Measurements from ENCODE around the gene AUTS2. TPM values are rescaled to one million over a fixed set of nuclear protein-coding genes. Genes with fewer than 3 reads are reported as not detected.

Gene AUTS2
- total and polyA plus RNA-seq, 2 experiments from 2014 or later, result 3.0 to 4.4 TPM

DNA sequence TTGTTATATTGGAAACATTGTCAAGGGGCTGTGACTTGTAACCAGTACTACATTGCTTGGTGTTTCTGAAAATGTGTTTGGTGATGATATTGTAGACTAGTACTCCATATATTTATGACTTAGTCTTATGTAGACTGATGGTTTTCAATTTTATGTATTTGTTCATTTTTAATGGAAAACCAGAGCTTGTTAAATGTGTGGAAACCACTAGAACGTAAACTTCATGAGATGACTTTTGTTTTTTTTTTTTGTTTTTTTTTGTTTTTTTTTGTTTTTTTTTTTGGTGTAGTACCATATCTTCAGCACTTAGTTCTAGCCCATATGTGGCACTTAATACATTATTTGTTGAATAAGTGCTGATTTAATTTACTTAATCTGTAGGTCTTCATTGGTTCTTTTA, 518.6 kb downstream of the AUTS2 start:
- Histone ChIP-seq H3K4me1 (ENCODE audit: insufficient read depth) (no peaks in the 10 kb centered on the region), H3K79me2 (ENCODE audit: insufficient read depth) (no peaks in the 10 kb centered on the region), H3F3A (ENCODE audit: insufficient read depth) (no peaks in the 10 kb centered on the region), H3K9ac (no peak overlapping the region), H3K4me2 (ENCODE audit: unreplicated experiment) (no peak overlapping the region), H3K36me3 (ENCODE audit: low read depth) (no peaks in the 10 kb centered on the region), H2AFZ (no peak overlapping the region), H3K9me2 (ENCODE audit: insufficient read depth) (no peaks in the 10 kb centered on the region), H3K4me3 (no peak overlapping the region), H3K9me3 (ENCODE audit: low read depth) (no peaks in the 10 kb centered on the region), H3K27me3 (replicated peaks; ENCODE audit: insufficient read depth) (no peaks in the 10 kb centered on the region; the same call in 1 of the 2 replicates), H3K27ac (no peak overlapping the region), H4K20me1 (ENCODE audit: insufficient read depth) (no peaks in the 10 kb centered on the region)
- DNase-seq, result no peak
- 62 to 79% methylated on average over 1 of the region's 1 CpG for WGBS, 2 experiments (ENCODE audit: low coverage in 1 of 2, low lambda C conversion rate in 2 of 2, missing lambda C conversion rate in 2 of 2)
- in situ Hi-C loops (cut with MboI), result no loop called here
- no peak for TF ChIP-seq EZH2phosphoT487 (IDR thresholded peaks at IDR 0.05; ENCODE audit: insufficient read depth, low read depth)
- no peak for TF ChIP-seq EZH2 (IDR thresholded peaks at IDR 0.05; ENCODE audit: insufficient read depth, poor library complexity, severe bottlenecking)

DNA sequence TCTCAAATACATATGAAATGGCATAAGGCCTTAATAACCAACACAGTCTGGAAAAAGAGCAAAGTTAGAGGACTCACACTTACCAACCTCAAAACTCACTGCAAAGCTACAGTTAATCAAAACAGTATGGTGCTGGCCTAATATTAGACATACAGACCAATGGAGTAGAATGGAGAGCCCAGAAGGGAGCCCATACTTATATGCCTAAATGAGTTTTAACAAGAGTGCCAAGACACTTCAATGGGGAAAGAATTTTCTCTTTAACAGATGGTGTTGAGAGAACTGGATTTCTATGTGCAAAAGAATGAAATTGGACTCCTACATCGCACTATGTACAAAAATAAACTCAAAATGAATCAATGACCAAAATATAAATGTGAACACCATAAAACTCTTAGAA, 522.6 kb downstream of the AUTS2 start:
- WGBS, 2 experiments (ENCODE audit: low coverage in 1 of 2, low lambda C conversion rate in 2 of 2, missing lambda C conversion rate in 2 of 2), result 56 to 82% methylated on average over 1 of the region's 1 CpG
- DNase-seq, result no peak
- Histone ChIP-seq H3K79me2 (ENCODE audit: insufficient read depth) (no peaks in the 10 kb centered on the region), H3F3A (ENCODE audit: insufficient read depth) (no peaks in the 10 kb centered on the region), H4K20me1 (ENCODE audit: insufficient read depth) (no peaks in the 10 kb centered on the region), H3K27me3 (replicated peaks; ENCODE audit: insufficient read depth) (no peaks in the 10 kb centered on the region; the same call in 1 of the 2 replicates), H3K9me3 (ENCODE audit: low read depth) (no peaks in the 10 kb centered on the region), H3K4me3 (no peak overlapping the region), H3K4me1 (ENCODE audit: insufficient read depth) (no peaks in the 10 kb centered on the region), H3K9me2 (ENCODE audit: insufficient read depth) (no peaks in the 10 kb centered on the region), H3K9ac (no peak overlapping the region), H3K27ac (no peak overlapping the region), H2AFZ (no peak overlapping the region), H3K4me2 (ENCODE audit: unreplicated experiment) (no peak overlapping the region), H3K36me3 (ENCODE audit: low read depth) (no peaks in the 10 kb centered on the region)
- TF ChIP-seq EZH2 (IDR thresholded peaks at IDR 0.05; ENCODE audit: insufficient read depth, poor library complexity, severe bottlenecking) (no peak), EZH2phosphoT487 (IDR thresholded peaks at IDR 0.05; ENCODE audit: insufficient read depth, low read depth) (no peak)
- in situ Hi-C loops (cut with MboI), result no loop called here

DNA sequence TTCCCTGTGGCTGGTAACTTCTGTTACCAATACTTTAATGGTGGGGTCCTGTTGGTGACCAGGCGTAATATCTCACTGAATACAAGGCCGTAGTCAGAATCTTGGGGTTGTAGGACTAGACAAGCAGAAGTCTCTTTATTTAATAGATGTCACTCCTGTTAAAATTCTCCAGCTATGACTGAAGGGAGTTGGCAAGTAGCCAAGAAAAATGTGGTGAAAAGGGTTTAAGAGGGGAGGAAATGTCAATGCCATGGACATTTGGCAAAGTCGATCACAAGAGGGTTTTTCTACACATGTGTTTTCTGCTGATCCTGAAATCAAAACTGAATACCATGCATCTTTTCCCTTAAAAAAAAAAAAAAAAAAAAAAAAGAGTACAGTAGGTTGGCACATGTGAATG, 533.5 kb downstream of the AUTS2 start:
- no peaks in the 10 kb centered on the region for H3K9me3 ChIP-seq (ENCODE audit: low read depth)
- no peaks in the 10 kb centered on the region for H3F3A ChIP-seq (ENCODE audit: insufficient read depth)
- TF ChIP-seq EZH2 (IDR thresholded peaks at IDR 0.05; ENCODE audit: insufficient read depth, poor library complexity, severe bottlenecking) (no peak), EZH2phosphoT487 (IDR thresholded peaks at IDR 0.05; ENCODE audit: insufficient read depth, low read depth) (no peak)
- no peak overlapping the region for H3K4me3 ChIP-seq
- in situ Hi-C loops (cut with MboI), result no loop called here
- no peak for DNase-seq
- H2AFZ ChIP-seq, result no peak overlapping the region
- no peak overlapping the region for H3K4me2 ChIP-seq (ENCODE audit: unreplicated experiment)
- 89 to 98% methylated on average over 3 of the region's 3 CpGs for WGBS, 2 experiments (ENCODE audit: low coverage in 1 of 2, low lambda C conversion rate in 2 of 2, missing lambda C conversion rate in 2 of 2)
- no peaks in the 10 kb centered on the region for H3K4me1 ChIP-seq (ENCODE audit: insufficient read depth)
- H3K36me3 ChIP-seq (ENCODE audit: low read depth), result no peaks in the 10 kb centered on the region
- no peaks in the 10 kb centered on the region for H3K27me3 ChIP-seq (replicated peaks; ENCODE audit: insufficient read depth)
- H3K79me2 ChIP-seq (ENCODE audit: insufficient read depth), result no peaks in the 10 kb centered on the region
- H3K9ac ChIP-seq, result no peak overlapping the region
- H3K27ac ChIP-seq, result no peak overlapping the region
- no peaks in the 10 kb centered on the region for H4K20me1 ChIP-seq (ENCODE audit: insufficient read depth)
- H3K9me2 ChIP-seq (ENCODE audit: insufficient read depth), result no peaks in the 10 kb centered on the region

DNA sequence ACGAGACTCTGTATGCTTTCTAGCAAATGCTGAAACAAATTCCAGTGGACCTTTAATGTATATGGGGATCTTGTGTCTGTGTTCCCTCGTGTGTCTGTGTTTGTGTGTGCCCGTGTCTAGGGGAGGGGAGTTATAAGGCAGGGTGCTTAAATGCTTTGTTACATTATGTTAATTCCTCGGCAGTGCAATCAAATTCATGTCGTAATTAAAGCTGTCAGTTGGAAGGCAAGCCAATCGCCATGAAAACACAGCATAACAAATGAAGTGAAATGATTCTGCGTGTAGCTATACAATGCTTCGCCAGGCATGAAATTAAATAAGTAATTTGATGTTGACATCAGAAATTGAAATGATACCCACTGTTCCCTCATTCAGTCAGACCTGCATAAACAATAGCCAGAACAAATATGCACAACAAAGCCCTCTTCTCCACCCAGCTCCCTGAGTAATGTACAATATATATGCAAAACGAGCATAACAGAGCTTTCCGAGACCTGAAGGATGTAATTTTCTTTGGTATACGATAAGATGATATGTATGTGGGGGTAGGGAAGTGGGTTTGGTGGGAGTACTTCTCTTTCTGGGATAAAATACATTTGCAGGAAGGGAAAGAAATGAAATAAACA, 534.1 kb downstream of the AUTS2 start:
- H3K9me3 ChIP-seq (ENCODE audit: low read depth), result no peaks in the 10 kb centered on the region
- no peak overlapping the region for H3K4me3 ChIP-seq
- in situ Hi-C loops (cut with MboI), result no loop called here
- H3K9me2 ChIP-seq (ENCODE audit: insufficient read depth), result no peaks in the 10 kb centered on the region
- H3K27ac ChIP-seq, result no peak overlapping the region
- no peaks in the 10 kb centered on the region for H3K4me1 ChIP-seq (ENCODE audit: insufficient read depth)
- no peak overlapping the region for H3K9ac ChIP-seq
- no peaks in the 10 kb centered on the region for H3F3A ChIP-seq (ENCODE audit: insufficient read depth)
- H3K79me2 ChIP-seq (ENCODE audit: insufficient read depth), result no peaks in the 10 kb centered on the region
- 79 to 80% methylated on average over 11 of the region's 11 CpGs for whole genome bisulfite sequencing, 2 experiments (ENCODE audit: low coverage in 1 of 2, low lambda C conversion rate in 2 of 2, missing lambda C conversion rate in 2 of 2)
- H2AFZ ChIP-seq, result no peak overlapping the region
- TF ChIP-seq EZH2phosphoT487 (IDR thresholded peaks at IDR 0.05; ENCODE audit: insufficient read depth, low read depth), result no peak
- TF ChIP-seq EZH2 (IDR thresholded peaks at IDR 0.05; ENCODE audit: insufficient read depth, poor library complexity, severe bottlenecking), result no peak
- no peaks in the 10 kb centered on the region for H3K36me3 ChIP-seq (ENCODE audit: low read depth)
- no peak overlapping the region for H3K4me2 ChIP-seq (ENCODE audit: unreplicated experiment)
- no peaks in the 10 kb centered on the region for H4K20me1 ChIP-seq (ENCODE audit: insufficient read depth)
- DNase-seq, result no peak
- no peaks in the 10 kb centered on the region for H3K27me3 ChIP-seq (replicated peaks; ENCODE audit: insufficient read depth)

All from GM23248 (cell line).